ENCODE data around the gene ENTPD8. TPM values are rescaled to one million over a fixed set of nuclear protein-coding genes. Genes with fewer than 3 reads are reported as not detected.

ENTPD8 gene
- total and polyA plus RNA-seq, 2 donors = 0.14 to 3.8 TPM

- peaks cover 22 to 33% of the 10 kb centered on the region in 2 donors for H3K4me1 ChIP-seq (ENCODE audit: control insufficient read depth in 2 of 2, insufficient read depth in 2 of 2, low read length in 2 of 2)
- peaks cover 0 to 2% of the 10 kb centered on the region in 2 donors for H3K9me3 ChIP-seq (ENCODE audit: control insufficient read depth in 2 of 2, insufficient read depth in 1 of 2, low read length in 1 of 2)
- no peaks in the 10 kb centered on the region for H3K36me3 ChIP-seq (ENCODE audit: control insufficient read depth in 2 of 2, insufficient read depth in 2 of 2, low read length in 1 of 2)
- WGBS = 98% methylated on average over 23 of the region's 23 CpGs
- DNase-seq (ENCODE audit: low read depth in 6 of 9, low spot score in 9 of 9) = no peak
- H3K27ac ChIP-seq (ENCODE audit: low read depth in 1 of 2, low read length in 1 of 2) = no peak overlapping the region
- H3K4me3 ChIP-seq (ENCODE audit: low read length in 2 of 2) = no peak overlapping the region
- peaks cover 9 to 12% of the 10 kb centered on the region in 2 donors for H3K27me3 ChIP-seq (ENCODE audit: control insufficient read depth in 2 of 2, insufficient read depth in 1 of 2, low read length in 1 of 2)
Observed at GRCh38 chr9:137465720-137466388, 24.7 kb upstream of the ENTPD8 start.

GRCh38 chr9:137465000-137465719 lies 24.0 kb upstream of the ENTPD8 start:
- no peak for DNase-seq (ENCODE audit: low read depth in 6 of 9, low spot score in 9 of 9)
- WGBS = 96% methylated on average over 23 of the region's 23 CpGs
- peaks cover 25 to 36% of the 10 kb centered on the region in 2 donors for H3K4me1 ChIP-seq (ENCODE audit: control insufficient read depth in 2 of 2, insufficient read depth in 2 of 2, low read length in 2 of 2)

GRCh38 chr9:137464291-137464999 lies 23.3 kb upstream of the ENTPD8 start:
- Histone ChIP-seq H3K27ac (ENCODE audit: low read depth in 1 of 2, low read length in 1 of 2) (no peak overlapping the region), H3K4me3 (ENCODE audit: low read length in 2 of 2) (no peak overlapping the region), H3K36me3 (ENCODE audit: control insufficient read depth in 2 of 2, insufficient read depth in 2 of 2, low read length in 1 of 2) (no peaks in the 10 kb centered on the region), H3K9me3 (ENCODE audit: control insufficient read depth in 2 of 2, insufficient read depth in 1 of 2, low read length in 1 of 2) (peaks cover 0 to 9% of the 10 kb centered on the region in 2 donors), H3K4me1 (ENCODE audit: control insufficient read depth in 2 of 2, insufficient read depth in 2 of 2, low read length in 2 of 2) (peaks cover 33 to 44% of the 10 kb centered on the region in 2 donors), H3K27me3 (ENCODE audit: control insufficient read depth in 2 of 2, insufficient read depth in 1 of 2, low read length in 1 of 2) (peaks cover 5 to 11% of the 10 kb centered on the region in 2 donors)
- 98% methylated on average over 28 of the region's 28 CpGs for WGBS
- DNase-seq (ENCODE audit: low read depth in 6 of 9, low spot score in 9 of 9) = no peak

More at GRCh38 chr9:137465000-137465719, 24.0 kb upstream of the ENTPD8 start:
- peaks cover 0 to 6% of the 10 kb centered on the region in 2 donors for H3K9me3 ChIP-seq (ENCODE audit: control insufficient read depth in 2 of 2, insufficient read depth in 1 of 2, low read length in 1 of 2)
- peaks cover 9 to 11% of the 10 kb centered on the region in 2 donors for H3K27me3 ChIP-seq (ENCODE audit: control insufficient read depth in 2 of 2, insufficient read depth in 1 of 2, low read length in 1 of 2)
- no peak overlapping the region for H3K4me3 ChIP-seq (ENCODE audit: low read length in 2 of 2)
- no peaks in the 10 kb centered on the region for H3K36me3 ChIP-seq (ENCODE audit: control insufficient read depth in 2 of 2, insufficient read depth in 2 of 2, low read length in 1 of 2)
- H3K27ac ChIP-seq (ENCODE audit: low read depth in 1 of 2, low read length in 1 of 2) = no peak overlapping the region

- Histone ChIP-seq H3K9me3 (ENCODE audit: control insufficient read depth in 2 of 2, insufficient read depth in 1 of 2, low read length in 1 of 2) (peaks cover 0 to 11% of the 10 kb centered on the region in 2 donors), H3K27ac (ENCODE audit: low read depth in 1 of 2, low read length in 1 of 2) (no peak overlapping the region), H3K27me3 (ENCODE audit: control insufficient read depth in 2 of 2, insufficient read depth in 1 of 2, low read length in 1 of 2) (peaks cover 5 to 11% of the 10 kb centered on the region in 2 donors), H3K4me1 (ENCODE audit: control insufficient read depth in 2 of 2, insufficient read depth in 2 of 2, low read length in 2 of 2) (peaks cover 34 to 45% of the 10 kb centered on the region in 2 donors), H3K36me3 (ENCODE audit: control insufficient read depth in 2 of 2, insufficient read depth in 2 of 2, low read length in 1 of 2) (no peaks in the 10 kb centered on the region), H3K4me3 (ENCODE audit: low read length in 2 of 2) (no peak overlapping the region)
- 98% methylated on average over 18 of the region's 18 CpGs for WGBS
- DNase-seq (ENCODE audit: low read depth in 6 of 9, low spot score in 9 of 9) = no peak
Observed at GRCh38 chr9:137463931-137464290, 22.8 kb upstream of the ENTPD8 start.

- H3K4me1 ChIP-seq (ENCODE audit: control insufficient read depth in 2 of 2, insufficient read depth in 2 of 2, low read length in 2 of 2) = peaks cover 38 to 49% of the 10 kb centered on the region in 2 donors
- peak overlapping the region; percentile 57 to 63 for H3K4me3 ChIP-seq (ENCODE audit: low read length in 2 of 2)
- peak in 2 of 9 donors; percentile 50 to 65 for DNase-seq (ENCODE audit: low read depth in 6 of 9, low spot score in 9 of 9)
- H3K9me3 ChIP-seq (ENCODE audit: control insufficient read depth in 2 of 2, insufficient read depth in 1 of 2, low read length in 1 of 2) = peaks cover 0 to 11% of the 10 kb centered on the region in 2 donors
- peak overlapping the region; percentile 96 to 98 for H3K27ac ChIP-seq (ENCODE audit: low read depth in 1 of 2, low read length in 1 of 2)
- 89% methylated on average over 30 of the region's 30 CpGs for WGBS
- H3K36me3 ChIP-seq (ENCODE audit: control insufficient read depth in 2 of 2, insufficient read depth in 2 of 2, low read length in 1 of 2) = no peaks in the 10 kb centered on the region
- H3K27me3 ChIP-seq (ENCODE audit: control insufficient read depth in 2 of 2, insufficient read depth in 1 of 2, low read length in 1 of 2) = peaks cover 2 to 13% of the 10 kb centered on the region in 2 donors
Observed at GRCh38 chr9:137462986-137463930, 22.1 kb upstream of the ENTPD8 start.

GRCh38 chr9:137462396-137462985 lies 21.3 kb upstream of the ENTPD8 start:
- H3K27ac ChIP-seq (ENCODE audit: low read depth in 1 of 2, low read length in 1 of 2) = peak overlapping the region; percentile 96 to 98
- WGBS = 86% methylated on average over 25 of the region's 25 CpGs
- DNase-seq (ENCODE audit: low read depth in 6 of 9, low spot score in 9 of 9) = no peak

GRCh38 chr9:137461663-137462395 lies 20.7 kb upstream of the ENTPD8 start:
- WGBS = 7% methylated on average over 52 of the region's 52 CpGs
- H3K27me3 ChIP-seq (ENCODE audit: control insufficient read depth in 2 of 2, insufficient read depth in 1 of 2, low read length in 1 of 2) = peaks cover 0 to 15% of the 10 kb centered on the region in 2 donors
- H3K36me3 ChIP-seq (ENCODE audit: control insufficient read depth in 2 of 2, insufficient read depth in 2 of 2, low read length in 1 of 2) = peaks cover 3 to 9% of the 10 kb centered on the region in 2 donors
- H3K4me3 ChIP-seq (ENCODE audit: low read length in 2 of 2) = peak overlapping the region; percentile 57 to 63
- peaks cover 0 to 11% of the 10 kb centered on the region in 2 donors for H3K9me3 ChIP-seq (ENCODE audit: control insufficient read depth in 2 of 2, insufficient read depth in 1 of 2, low read length in 1 of 2)
- H3K4me1 ChIP-seq (ENCODE audit: control insufficient read depth in 2 of 2, insufficient read depth in 2 of 2, low read length in 2 of 2) = peaks cover 41 to 58% of the 10 kb centered on the region in 2 donors
- peak overlapping the region; percentile 96 to 98 for H3K27ac ChIP-seq (ENCODE audit: low read depth in 1 of 2, low read length in 1 of 2)
- peak; percentile 65 to 96 (median 84) for DNase-seq (ENCODE audit: low read depth in 6 of 9, low spot score in 9 of 9)

More at GRCh38 chr9:137462396-137462985, 21.3 kb upstream of the ENTPD8 start:
- Histone ChIP-seq H3K4me3 (ENCODE audit: low read length in 2 of 2) (peak overlapping the region; percentile 57 to 63), H3K9me3 (ENCODE audit: control insufficient read depth in 2 of 2, insufficient read depth in 1 of 2, low read length in 1 of 2) (peaks cover 0 to 11% of the 10 kb centered on the region in 2 donors), H3K36me3 (ENCODE audit: control insufficient read depth in 2 of 2, insufficient read depth in 2 of 2, low read length in 1 of 2) (peaks cover under 1 to 3% of the 10 kb centered on the region in 2 donors), H3K4me1 (ENCODE audit: control insufficient read depth in 2 of 2, insufficient read depth in 2 of 2, low read length in 2 of 2) (peaks cover 41 to 55% of the 10 kb centered on the region in 2 donors), H3K27me3 (ENCODE audit: control insufficient read depth in 2 of 2, insufficient read depth in 1 of 2, low read length in 1 of 2) (peaks cover 0 to 15% of the 10 kb centered on the region in 2 donors)
